A673 (cell line): ENCODE measurements around the gene VOPP1.

Source experiments
- CTCF ChIP-seq: fragments of 300-800, 200-600 bp; sonication (generic); conservative IDR thresholded peaks from 2 replicates; pipeline ENCODE4 v1.5.1; 2017; ENCODE audit warnings: low read depth, mild to moderate bottlenecking, antibody characterized with exemption, low read length, moderate library complexity, mixed read lengths
- EZH2 ChIP-seq: fragments of 200-600 bp; sonication (generic); IDR thresholded peaks from 2 replicates; pipeline ENCODE4 v1.6.1; 2017; ENCODE audit warnings: borderline replicate concordance, low read depth, mild to moderate bottlenecking, mixed read lengths, antibody characterized with exemption, low read length; ENCODE audit not compliant: poor library complexity, severe bottlenecking

GRCh38 chr7:55531536-55531935, 40.8 kb downstream of the VOPP1 start:
- TF ChIP-seq CTCF (no peak), EZH2 (no peak)
